Measurements from ENCODE around the gene FAM200A.
A peak's percentile ranks its signal among the peaks of the same experiment; 100 is the strongest.

Gene FAM200A

GRCh38 chr7:99543916-99544315, 8.0 kb downstream of the FAM200A start:
- intact Hi-C loops (cut with DNase I; ENCODE audit: low total_unique reads) = no loop called here
- H3K27ac ChIP-seq = no peak overlapping the region
- no peaks in the 10 kb centered on the region for H3K4me1 ChIP-seq
- no peak overlapping the region for H3K4me3 ChIP-seq
- no peaks in the 10 kb centered on the region for H3K27me3 ChIP-seq
- peaks cover 4 to 56% (median 39%) of the 10 kb centered on the region in 3 donors for H3K9me3 ChIP-seq
- no peak for TF ChIP-seq CTCF (IDR thresholded peaks at IDR 0.05)
- peaks cover 19 to 28% (median 26%) of the 10 kb centered on the region in 3 donors for H3K36me3 ChIP-seq
- DNase-seq = peak in 1 of 2 donors; percentile 13

GRCh38 chr7:99543081-99543671, 8.7 kb downstream of the FAM200A start:
- Histone ChIP-seq H3K9me3 (peaks cover 4 to 58% (median 45%) of the 10 kb centered on the region in 3 donors), H3K4me1 (no peaks in the 10 kb centered on the region), H3K27ac (no peak overlapping the region), H3K36me3 (peaks cover 16 to 24% (median 21%) of the 10 kb centered on the region in 3 donors), H3K4me3 (no peak overlapping the region), H3K27me3 (no peaks in the 10 kb centered on the region)
- no peak for TF ChIP-seq CTCF (IDR thresholded peaks at IDR 0.05)
- DNase-seq = peak in 1 of 2 donors; percentile 52
- intact Hi-C loops (cut with DNase I; ENCODE audit: low total_unique reads) = no loop called here

GRCh38 chr7:99541212-99541611, 10.7 kb downstream of the FAM200A start:
- no peaks in the 10 kb centered on the region for H3K27me3 ChIP-seq
- H3K4me3 ChIP-seq = no peak overlapping the region
- peaks cover 0 to 15% (median 8%) of the 10 kb centered on the region in 3 donors for H3K36me3 ChIP-seq
- peaks cover 4 to 59% (median 46%) of the 10 kb centered on the region in 3 donors for H3K9me3 ChIP-seq
- intact Hi-C loops (cut with DNase I; ENCODE audit: low total_unique reads) = no loop called here
- peak in 1 of 2 donors; percentile 20 for DNase-seq
- H3K27ac ChIP-seq = no peak overlapping the region
- no peak for TF ChIP-seq CTCF (IDR thresholded peaks at IDR 0.05)
- H3K4me1 ChIP-seq = no peaks in the 10 kb centered on the region

GRCh38 chr7:99540542-99540941, 11.4 kb downstream of the FAM200A start:
- Histone ChIP-seq H3K4me3 (no peak overlapping the region), H3K27me3 (no peaks in the 10 kb centered on the region), H3K27ac (no peak overlapping the region), H3K4me1 (no peaks in the 10 kb centered on the region), H3K36me3 (peaks cover 0 to 15% (median 8%) of the 10 kb centered on the region in 3 donors), H3K9me3 (peaks cover 4 to 59% (median 46%) of the 10 kb centered on the region in 3 donors)
- intact Hi-C loops (cut with DNase I; ENCODE audit: low total_unique reads) = no loop called here
- DNase-seq = peak in 1 of 2 donors; percentile 3
- TF ChIP-seq CTCF (IDR thresholded peaks at IDR 0.05) = no peak

- TF ChIP-seq CTCF (IDR thresholded peaks at IDR 0.05) = no peak
- intact Hi-C loops (cut with DNase I; ENCODE audit: low total_unique reads) = no loop called here
- no peak for DNase-seq
- peaks cover 4 to 16% (median 8%) of the 10 kb centered on the region in 3 donors for H3K36me3 ChIP-seq
- H3K4me1 ChIP-seq = no peaks in the 10 kb centered on the region
- H3K27me3 ChIP-seq = no peaks in the 10 kb centered on the region
- H3K4me3 ChIP-seq = no peak overlapping the region
- H3K27ac ChIP-seq = no peak overlapping the region
- H3K9me3 ChIP-seq = peaks cover 4 to 66% (median 46%) of the 10 kb centered on the region in 3 donors
Measured at GRCh38 chr7:99539213-99539811, 12.6 kb downstream of the FAM200A start.

All from tibial artery (tissue), 4 donors.